Prostate gland (tissue), 2 donors: ENCODE data around the gene SARNP.

ENCODE experiments used
- CTCF ChIP-seq, 4 experiments: fragments of 200-600 bp in 2 of 4; fragments of 450-650 bp in 2 of 4; sonication (generic) in 2 of 4; IDR thresholded peaks; 1 replicate in 3 of 4; 2 replicates in 1 of 4; pipeline ENCODE4 v1.5.1; 2016 to 2019; ENCODE audit warnings: antibody characterized with exemption in 4 of 4, mild to moderate bottlenecking in 2 of 4, moderate library complexity in 2 of 4
- POLR2A ChIP-seq: fragments of 450-650 bp; IDR thresholded peaks from one replicate; pipeline ENCODE4 v1.6.1; 2016; ENCODE audit warnings: antibody characterized with exemption, mild to moderate bottlenecking
- POLR2AphosphoS5 ChIP-seq: sonication (generic); formaldehyde crosslinking; IDR thresholded peaks from one replicate; pipeline ENCODE4 v1.6.1; 2017; ENCODE audit warnings: antibody characterized with exemption

GRCh38 chr12:55845361-55845760 is 27.8 kb upstream of the SARNP start:
- TF ChIP-seq CTCF (IDR thresholded peaks at IDR 0.05), result no peak
- TF ChIP-seq POLR2A, result no peak
- TF ChIP-seq POLR2AphosphoS5, result no peak
